HepG2 (cell line): ENCODE results near the gene REPIN1. TPM values are rescaled to one million over a fixed set of nuclear protein-coding genes. Genes with fewer than 3 reads are reported as not detected.

ENCODE experiments used
- FOXK2 ChIP-seq: fragments of 450-650 bp; IDR thresholded peaks from 2 replicates; pipeline ENCODE4 v1.6.1; 2016
- HMG20B ChIP-seq: conservative IDR thresholded peaks from 2 replicates; pipeline ENCODE4 v1.6.1; 2016; ENCODE audit warnings: missing genetic modification reagents, missing compliant biosample characterization
- HNF1A ChIP-seq, 2 experiments: sonication (generic) in 1 of 2; formaldehyde crosslinking in 1 of 2; IDR thresholded peaks; 2 replicates each; pipeline versions ENCODE4 v1.4.0 to v1.6.1; 2016 to 2020; ENCODE audit warnings: borderline replicate concordance in 1 of 2, low read depth in 1 of 2, mild to moderate bottlenecking in 1 of 2, missing genetic modification reagents in 1 of 2
- NR2F1 ChIP-seq, 2 experiments: fragments of 450-650 bp in 1 of 2; formaldehyde crosslinking in 1 of 2; IDR thresholded peaks; 2 replicates each; pipeline versions ENCODE4 v1.5.0 to v1.6.1; 2016 to 2020; ENCODE audit warnings: mild to moderate bottlenecking in 1 of 2, missing compliant biosample characterization in 1 of 2, missing genetic modification reagents in 1 of 2, moderate library complexity in 1 of 2
- NR2F2 ChIP-seq: IDR thresholded peaks from 2 replicates; pipeline ENCODE4 v1.6.1; 2012; ENCODE audit warnings: low read depth, inconsistent platforms, borderline replicate concordance
- NR3C1 ChIP-seq: sonication (generic); formaldehyde crosslinking; IDR thresholded peaks from 2 replicates; pipeline ENCODE4 v1.4.0; 2020; ENCODE audit warnings: missing genetic modification reagents
- RBM22 ChIP-seq: fragments of 200-400 bp; formaldehyde crosslinking; optimal IDR thresholded peaks from 2 replicates; pipeline ENCODE3; 2017; ENCODE audit warnings: mild to moderate bottlenecking, low read length, moderate library complexity
- REXO4 ChIP-seq: sonication (generic); formaldehyde crosslinking; IDR thresholded peaks from 2 replicates; pipeline ENCODE4 v1.8.0; 2022; ENCODE audit warnings: missing genetic modification reagents, mild to moderate bottlenecking, borderline replicate concordance
- SIX4 ChIP-seq: sonication (generic); formaldehyde crosslinking; IDR thresholded peaks from 2 replicates; pipeline ENCODE4 v1.4.0; 2020; ENCODE audit warnings: missing genetic modification reagents
- ZBTB2 ChIP-seq: sonication (generic); formaldehyde crosslinking; IDR thresholded peaks from 2 replicates; pipeline ENCODE4 v1.8.0; 2022; ENCODE audit warnings: low read depth, missing genetic modification reagents
- ZBTB7B ChIP-seq: sonication (generic); formaldehyde crosslinking; IDR thresholded peaks from 2 replicates; pipeline ENCODE4 v1.4.0; 2020; ENCODE audit warnings: missing genetic modification reagents
- ZC3H13 ChIP-seq: sonication (generic); formaldehyde crosslinking; IDR thresholded peaks from 2 replicates; pipeline ENCODE4 v1.8.1; 2023; ENCODE audit warnings: mild to moderate bottlenecking, missing genetic modification reagents, moderate library complexity
- ZNF687 ChIP-seq: sonication (generic); formaldehyde crosslinking; IDR thresholded peaks from 2 replicates; pipeline ENCODE4 v1.5.1; 2020; ENCODE audit warnings: mild to moderate bottlenecking, missing genetic modification reagents, moderate library complexity
- ZNF746 ChIP-seq: sonication (generic); formaldehyde crosslinking; IDR thresholded peaks from 2 replicates; pipeline ENCODE4 v1.8.0; 2022; ENCODE audit warnings: mild to moderate bottlenecking, missing genetic modification reagents
- polyA plus RNA-seq, 8 experiments: library from polyadenylated mRNA; depleted of rRNA in 3 of 8; stranded (reverse) in 7 of 8; unstranded in 1 of 8; fragments of >200 nt; fragmentation: Illumina TruSeq in 4 of 8; extraction: Trizol in 4 of 8; gene quantifications; 2 replicates each; pipeline versions ENCODE4 v1.2.1 to v1.2.3, GENCODE V29; 2011 to 2016; ENCODE audit warnings: low read depth in 4 of 8, missing spikeins in 1 of 8, mixed read lengths in 1 of 8; ENCODE audit not compliant: insufficient read depth in 1 of 8
- total RNA-seq, 5 experiments: library from RNA; depleted of rRNA; stranded (reverse); fragments of >200 nt; fragmentation: Illumina TruSeq; extraction: Trizol; gene quantifications; 2 replicates each; pipeline ENCODE4 v1.2.3, GENCODE V29; 2016; ENCODE audit warnings: low read depth in 1 of 5
- TF ChIP-seq, protein P1 (sequence below), 2 experiments: fragments of 450-650 bp in 1 of 2; sonication (generic) in 1 of 2; formaldehyde crosslinking; IDR thresholded peaks; 2 replicates each; pipeline versions ENCODE4 v1.5.0 to v1.8.0; 2020 to 2022; ENCODE audit warnings: mild to moderate bottlenecking in 1 of 2, missing genetic modification reagents in 1 of 2

The REPIN1 gene
- total and polyA plus RNA-seq, 2 of the 13 experiments (the other 11 are each of a cell fraction or from before 2014, with no cell fraction given) = 69.9 to 108 TPM

- TF ChIP-seq HNF1A (IDR thresholded peaks at IDR 0.05; ENCODE audit: low read depth) (no peak; the same call in 1 of the 2 replicates), HNF1A (CRISPR knock-in tag; IDR thresholded peaks at IDR 0.05; ENCODE audit: borderline replicate concordance) (peak; percentile 82; the same call in 1 of the 2 replicates), RBM22 (no peak), HMG20B (peak; percentile 86), ZBTB7B (peak; percentile 60; the same call in 1 of the 2 replicates), FOXK2 (no peak), NR3C1 (CRISPR knock-in tag) (no peak), ZNF746 (CRISPR knock-in tag) (peak; percentile 68; the same call in 1 of the 2 replicates), ZNF687 (CRISPR knock-in tag) (peak; percentile 60), REXO4 (CRISPR knock-in tag) (no peak), SIX4 (CRISPR knock-in tag) (peak; percentile 85), ZBTB2 (CRISPR knock-in tag) (0 out of 2 replicates have a peak, but pooled peaks have one; percentile 23), NR2F2 (peak; percentile 61; the same call in 1 of the 2 replicates), NR2F1 (CRISPR knock-in tag; IDR thresholded peaks at IDR 0.05) (peak in 1 of 2 experiments; percentile 61; a peak in 1 of 4 replicates), ZC3H13 (no peak)
- TF ChIP-seq, protein P1, sequence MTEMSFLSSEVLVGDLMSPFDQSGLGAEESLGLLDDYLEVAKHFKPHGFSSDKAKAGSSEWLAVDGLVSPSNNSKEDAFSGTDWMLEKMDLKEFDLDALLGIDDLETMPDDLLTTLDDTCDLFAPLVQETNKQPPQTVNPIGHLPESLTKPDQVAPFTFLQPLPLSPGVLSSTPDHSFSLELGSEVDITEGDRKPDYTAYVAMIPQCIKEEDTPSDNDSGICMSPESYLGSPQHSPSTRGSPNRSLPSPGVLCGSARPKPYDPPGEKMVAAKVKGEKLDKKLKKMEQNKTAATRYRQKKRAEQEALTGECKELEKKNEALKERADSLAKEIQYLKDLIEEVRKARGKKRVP (CRISPR knock-in tag; IDR thresholded peaks at IDR 0.05) = peak in 1 of 2 experiments; percentile 34; a peak in 1 of 4 replicates
These were observed 46.8 kb downstream of the REPIN1 start (continued) for GRCh38 chr7:150415161-150416153.
